Right lobe of liver (tissue), 4 donors: ENCODE measurements around the gene LDAH.

Source experiments
- POLR2A ChIP-seq: fragments of 450-650 bp; IDR thresholded peaks from one replicate; pipeline ENCODE4 v1.6.1; 2017; ENCODE audit warnings: antibody characterized with exemption, mild to moderate bottlenecking
- TF ChIP-seq, protein P1 (sequence below), 4 donors: fragments of 200-600 bp in 3 of 4; fragments of 450-650 bp in 1 of 4; IDR thresholded peaks; one replicate each; pipeline versions ENCODE4 v1.5.1 to v1.8.0; 2016 to 2022; ENCODE audit warnings: antibody characterized with exemption in 4 of 4, mild to moderate bottlenecking in 2 of 4
- donor health status: DM: no; HTN: no; CAD: no.
- donor health status: DM: no; HTN: no; CAD: no.
- donor health status: DM: no; HTN: yes; CAD: no.

DNA sequence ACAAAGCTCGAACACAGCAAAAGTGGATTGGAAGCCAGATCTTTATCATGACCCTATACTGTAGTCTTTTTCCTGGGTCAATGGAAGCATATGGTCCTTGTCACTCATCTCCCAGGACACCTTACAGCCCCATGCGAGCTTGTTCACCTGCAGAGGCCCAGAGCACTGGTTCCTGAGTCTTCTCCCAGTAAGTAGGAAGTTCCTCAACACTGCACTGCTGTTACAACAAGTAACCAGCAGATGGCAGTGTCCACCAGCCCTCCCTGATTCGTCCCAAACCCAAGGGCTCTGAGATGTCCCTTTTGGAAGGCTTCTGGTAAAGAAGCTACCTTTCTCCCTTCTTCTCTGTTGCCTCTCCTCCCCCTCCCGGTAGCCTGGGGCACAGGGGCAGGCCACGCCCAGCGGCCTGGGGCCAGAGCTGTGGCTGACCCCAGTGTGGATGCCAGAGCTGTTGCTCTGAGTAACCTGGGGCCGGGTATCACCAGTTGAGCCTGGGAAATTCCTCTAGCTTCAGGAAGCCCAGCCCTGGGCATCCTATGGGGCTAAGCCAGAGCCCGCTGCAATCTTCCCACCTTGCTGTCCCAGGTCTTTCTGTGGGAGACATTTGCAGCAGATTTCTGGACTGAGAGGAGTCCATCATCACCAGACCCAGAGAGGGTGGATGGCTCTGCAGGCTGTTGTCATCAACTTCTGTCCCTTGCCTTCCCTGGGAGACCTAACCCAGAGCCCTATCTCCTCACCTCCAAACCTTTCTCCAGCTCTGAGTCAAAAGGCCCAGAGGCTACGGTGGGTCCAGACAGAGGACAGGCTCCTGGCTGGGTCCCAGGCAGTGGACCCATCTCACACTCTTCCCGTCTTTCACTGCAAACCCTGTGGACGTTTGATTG lies 161.2 kb downstream of the LDAH start:
- TF ChIP-seq, protein P1, sequence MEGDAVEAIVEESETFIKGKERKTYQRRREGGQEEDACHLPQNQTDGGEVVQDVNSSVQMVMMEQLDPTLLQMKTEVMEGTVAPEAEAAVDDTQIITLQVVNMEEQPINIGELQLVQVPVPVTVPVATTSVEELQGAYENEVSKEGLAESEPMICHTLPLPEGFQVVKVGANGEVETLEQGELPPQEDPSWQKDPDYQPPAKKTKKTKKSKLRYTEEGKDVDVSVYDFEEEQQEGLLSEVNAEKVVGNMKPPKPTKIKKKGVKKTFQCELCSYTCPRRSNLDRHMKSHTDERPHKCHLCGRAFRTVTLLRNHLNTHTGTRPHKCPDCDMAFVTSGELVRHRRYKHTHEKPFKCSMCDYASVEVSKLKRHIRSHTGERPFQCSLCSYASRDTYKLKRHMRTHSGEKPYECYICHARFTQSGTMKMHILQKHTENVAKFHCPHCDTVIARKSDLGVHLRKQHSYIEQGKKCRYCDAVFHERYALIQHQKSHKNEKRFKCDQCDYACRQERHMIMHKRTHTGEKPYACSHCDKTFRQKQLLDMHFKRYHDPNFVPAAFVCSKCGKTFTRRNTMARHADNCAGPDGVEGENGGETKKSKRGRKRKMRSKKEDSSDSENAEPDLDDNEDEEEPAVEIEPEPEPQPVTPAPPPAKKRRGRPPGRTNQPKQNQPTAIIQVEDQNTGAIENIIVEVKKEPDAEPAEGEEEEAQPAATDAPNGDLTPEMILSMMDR (IDR thresholded peaks at IDR 0.05), result peak; percentile 94 to 97 (median 96)
- no peak for TF ChIP-seq POLR2A
